Thyroid gland (tissue), 4 donors: ENCODE measurements around the gene ATP6AP1.

Experiments
- POLR2A ChIP-seq, 2 donors: fragments of 450-650 bp; IDR thresholded peaks; one replicate each; pipeline ENCODE4 v1.6.1; 2017; ENCODE audit warnings: antibody characterized with exemption in 2 of 2, mild to moderate bottlenecking in 2 of 2, moderate library complexity in 1 of 2
- TF ChIP-seq, protein P1 (sequence below), 6 experiments: fragments of 200-600 bp in 3 of 6; fragments of 450-650 bp in 3 of 6; sonication (generic) in 3 of 6; IDR thresholded peaks; one replicate each; pipeline ENCODE4 v1.5.1; 2016 to 2019; ENCODE audit warnings: antibody characterized with exemption in 6 of 6, mild to moderate bottlenecking in 2 of 6, inconsistent platforms in 1 of 6, moderate library complexity in 1 of 6

DNA sequence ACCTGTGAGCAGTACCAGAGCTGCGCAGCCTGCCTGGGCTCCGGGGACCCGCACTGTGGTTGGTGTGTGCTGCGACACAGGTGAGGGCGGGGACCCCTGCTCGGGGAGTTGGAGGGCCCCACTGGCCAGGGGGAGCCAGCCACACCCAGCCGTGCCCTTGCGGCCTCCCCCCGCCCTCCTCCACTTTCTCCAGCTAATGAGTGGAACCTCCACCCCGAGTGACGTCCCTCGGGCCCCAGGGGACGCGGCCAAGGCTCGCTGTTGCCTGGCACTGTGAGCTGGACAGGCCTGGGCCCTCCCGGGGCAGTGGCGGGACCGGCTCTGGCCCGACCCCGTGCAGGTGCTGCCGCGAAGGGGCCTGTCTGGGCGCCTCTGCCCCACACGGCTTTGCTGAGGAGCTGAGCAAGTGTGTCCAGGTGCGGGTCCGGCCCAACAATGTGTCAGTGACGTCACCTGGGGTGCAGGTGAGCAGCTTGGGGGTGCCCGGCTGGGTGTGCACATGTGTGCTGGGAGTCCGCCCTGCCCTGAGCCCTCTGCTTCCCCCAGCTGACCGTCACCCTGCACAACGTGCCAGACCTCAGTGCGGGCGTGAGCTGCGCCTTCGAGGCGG, 35.2 kb downstream of the ATP6AP1 start:
- TF ChIP-seq, protein P1, sequence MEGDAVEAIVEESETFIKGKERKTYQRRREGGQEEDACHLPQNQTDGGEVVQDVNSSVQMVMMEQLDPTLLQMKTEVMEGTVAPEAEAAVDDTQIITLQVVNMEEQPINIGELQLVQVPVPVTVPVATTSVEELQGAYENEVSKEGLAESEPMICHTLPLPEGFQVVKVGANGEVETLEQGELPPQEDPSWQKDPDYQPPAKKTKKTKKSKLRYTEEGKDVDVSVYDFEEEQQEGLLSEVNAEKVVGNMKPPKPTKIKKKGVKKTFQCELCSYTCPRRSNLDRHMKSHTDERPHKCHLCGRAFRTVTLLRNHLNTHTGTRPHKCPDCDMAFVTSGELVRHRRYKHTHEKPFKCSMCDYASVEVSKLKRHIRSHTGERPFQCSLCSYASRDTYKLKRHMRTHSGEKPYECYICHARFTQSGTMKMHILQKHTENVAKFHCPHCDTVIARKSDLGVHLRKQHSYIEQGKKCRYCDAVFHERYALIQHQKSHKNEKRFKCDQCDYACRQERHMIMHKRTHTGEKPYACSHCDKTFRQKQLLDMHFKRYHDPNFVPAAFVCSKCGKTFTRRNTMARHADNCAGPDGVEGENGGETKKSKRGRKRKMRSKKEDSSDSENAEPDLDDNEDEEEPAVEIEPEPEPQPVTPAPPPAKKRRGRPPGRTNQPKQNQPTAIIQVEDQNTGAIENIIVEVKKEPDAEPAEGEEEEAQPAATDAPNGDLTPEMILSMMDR (IDR thresholded peaks at IDR 0.05) = no peak
- TF ChIP-seq POLR2A (IDR thresholded peaks at IDR 0.05) = no peak
